H9 (cell line): Measurements from ENCODE around the gene ALOX5. TPM values are rescaled to one million over a fixed set of nuclear protein-coding genes. Genes with fewer than 3 reads are reported as not detected.

Source experiments
- DNase-seq: peaks from one replicate; pipeline ENCODE4 v3.0.0-alpha.2; 2017
- H2AFZ ChIP-seq: one replicate; pipeline ENCODE4 v1.6.1; 2013; ENCODE audit warnings: mild to moderate bottlenecking, low read length, control low read depth, moderate library complexity
- H2AK5ac ChIP-seq: 2 replicates; pipeline ENCODE4 v1.6.1; 2013; ENCODE audit warnings: low read length, control low read depth, mixed read lengths; ENCODE audit not compliant: insufficient read length
- H2BK120ac ChIP-seq: one replicate; pipeline ENCODE4 v1.6.1; 2013; ENCODE audit warnings: low read depth, mild to moderate bottlenecking, low read length, control low read depth, inconsistent platforms; ENCODE audit not compliant: poor library complexity, severe bottlenecking
- H2BK12ac ChIP-seq: 2 replicates; pipeline ENCODE4 v1.6.1; 2013; ENCODE audit warnings: low read length, control low read depth, mixed read lengths, low read depth; ENCODE audit not compliant: insufficient read length
- H2BK15ac ChIP-seq: 2 replicates; pipeline ENCODE4 v1.6.1; 2013; ENCODE audit warnings: low read depth, low read length, control low read depth
- H2BK20ac ChIP-seq: one replicate; pipeline ENCODE4 v1.6.1; 2013; ENCODE audit warnings: low read depth, mild to moderate bottlenecking, low read length, control low read depth, inconsistent platforms; ENCODE audit not compliant: poor library complexity, severe bottlenecking
- H2BK5ac ChIP-seq: 2 replicates; pipeline ENCODE4 v1.6.1; 2013; ENCODE audit warnings: low read length, control low read depth, mixed read lengths; ENCODE audit not compliant: insufficient read length
- H3K14ac ChIP-seq: 2 replicates; pipeline ENCODE4 v1.6.1; 2013; ENCODE audit warnings: low read length, control low read depth; ENCODE audit not compliant: insufficient read depth
- H3K18ac ChIP-seq: 2 replicates; pipeline ENCODE4 v1.6.1; 2013; ENCODE audit warnings: low read depth, mild to moderate bottlenecking, mixed read lengths, low read length, control low read depth; ENCODE audit not compliant: insufficient read length
- H3K23ac ChIP-seq: 2 replicates; pipeline ENCODE4 v1.6.1; 2013; ENCODE audit warnings: low read length, control low read depth, mixed read lengths, low read depth; ENCODE audit not compliant: insufficient read length
- H3K23me2 ChIP-seq: 2 replicates; pipeline ENCODE4 v1.6.1; 2013; ENCODE audit warnings: low read depth, mild to moderate bottlenecking, mixed read lengths, low read length, control low read depth; ENCODE audit not compliant: insufficient read length, poor library complexity, severe bottlenecking
- H3K27ac ChIP-seq: 2 replicates; pipeline ENCODE4 v1.5.1; 2013; ENCODE audit warnings: low read length, control low read depth, mixed read lengths, low read depth; ENCODE audit not compliant: insufficient read length
- H3K27me3 ChIP-seq: 2 replicates; pipeline ENCODE4 v1.6.1; 2013; ENCODE audit warnings: low read length, control low read depth, inconsistent platforms; ENCODE audit not compliant: insufficient read depth
- H3K4ac ChIP-seq: 2 replicates; pipeline ENCODE4 v1.6.1; 2013; ENCODE audit warnings: low read depth, mild to moderate bottlenecking, control low read depth, inconsistent platforms, low read length, moderate library complexity
- H3K4me1 ChIP-seq: 2 replicates; pipeline ENCODE4 v1.6.1; 2013; ENCODE audit warnings: low read length, control low read depth, inconsistent platforms; ENCODE audit not compliant: insufficient read depth
- H3K4me2 ChIP-seq: 2 replicates; pipeline ENCODE4 v1.6.1; 2013; ENCODE audit warnings: low read length, control low read depth, mixed read lengths; ENCODE audit not compliant: insufficient read length, insufficient read depth
- H3K56ac ChIP-seq: 2 replicates; pipeline ENCODE4 v1.6.1; 2013; ENCODE audit warnings: low read depth, mild to moderate bottlenecking, mixed read lengths, low read length, control low read depth; ENCODE audit not compliant: insufficient read length
- H3K79me1 ChIP-seq: 2 replicates; pipeline ENCODE4 v1.6.1; 2013; ENCODE audit warnings: low read depth, mild to moderate bottlenecking, moderate library complexity, low read length, control low read depth, inconsistent platforms; ENCODE audit not compliant: insufficient read depth, poor library complexity, severe bottlenecking
- H3K79me2 ChIP-seq: 2 replicates; pipeline ENCODE4 v1.6.1; 2013; ENCODE audit warnings: low read length, control low read depth, inconsistent platforms; ENCODE audit not compliant: insufficient read depth
- H3K9ac ChIP-seq: 2 replicates; pipeline ENCODE4 v1.6.1; 2013; ENCODE audit warnings: low read length, control low read depth, mixed read lengths; ENCODE audit not compliant: insufficient read length; ENCODE audit errors: extremely low read depth
- H3K9me3 ChIP-seq: one replicate; pipeline ENCODE4 v1.6.1; 2013; ENCODE audit warnings: low read depth, low read length, inconsistent platforms; ENCODE audit not compliant: control insufficient read depth
- H3T11ph ChIP-seq: one replicate; pipeline ENCODE4 v1.6.1; 2013; ENCODE audit warnings: mild to moderate bottlenecking, low read length, control low read depth, inconsistent platforms
- H4K20me1 ChIP-seq: one replicate; pipeline ENCODE4 v1.6.1; 2013; ENCODE audit not compliant: control insufficient read depth, insufficient read length, insufficient read depth
- H4K5ac ChIP-seq: 2 replicates; pipeline ENCODE4 v1.6.1; 2013; ENCODE audit warnings: low read depth, mild to moderate bottlenecking, mixed read lengths, low read length, control low read depth; ENCODE audit not compliant: insufficient read length
- H4K8ac ChIP-seq: replicated peaks from 2 replicates; pipeline ENCODE4 v1.6.1; 2013; ENCODE audit warnings: low read length, control low read depth, mixed read lengths, low read depth; ENCODE audit not compliant: insufficient read length
- H4K91ac ChIP-seq: 2 replicates; pipeline ENCODE4 v1.6.1; 2013; ENCODE audit warnings: low read depth, mild to moderate bottlenecking, moderate library complexity, mixed read lengths, low read length, control low read depth; ENCODE audit not compliant: insufficient read length
- H3K27ac Mint-ChIP-seq, 3 experiments: 2 replicates in 2 of 3; 3 replicates in 1 of 3; pipeline ENCODE4 v1.8.0; 2020 to 2021; ENCODE audit warnings: mixed read lengths in 3 of 3, mild to moderate bottlenecking in 1 of 3, moderate library complexity in 1 of 3
- H3K27me3 Mint-ChIP-seq: 2 replicates; pipeline ENCODE4 v1.8.0; 2021; ENCODE audit warnings: low read depth, mild to moderate bottlenecking, moderate library complexity, mixed read lengths
- H3K36me3 Mint-ChIP-seq, 3 experiments: 2 replicates in 2 of 3; 3 replicates in 1 of 3; pipeline ENCODE4 v1.8.0; 2020 to 2021; ENCODE audit warnings: low read depth in 3 of 3, mixed read lengths in 3 of 3; ENCODE audit not compliant: insufficient read depth in 1 of 3
- H3K4me1 Mint-ChIP-seq, 2 experiments: 2 replicates each; pipeline ENCODE4 v1.8.0; 2020; ENCODE audit warnings: mixed read lengths in 2 of 2
- H3K4me3 Mint-ChIP-seq, 2 experiments: 2 replicates in 1 of 2; 3 replicates in 1 of 2; pipeline ENCODE4 v1.8.0; 2020 to 2021; ENCODE audit warnings: mild to moderate bottlenecking in 2 of 2, mixed read lengths in 2 of 2, moderate library complexity in 1 of 2
- H3K9me3 Mint-ChIP-seq, 2 experiments: 2 replicates in 1 of 2; 3 replicates in 1 of 2; pipeline ENCODE4 v1.8.0; 2020; ENCODE audit warnings: mild to moderate bottlenecking in 2 of 2, mixed read lengths in 2 of 2, moderate library complexity in 1 of 2
- WGBS: extraction: QIAGEN DNeasy Blood & Tissue Kit; methylation state at CpG from one replicate; pipeline ENCODE4 v1.1.7; 2013; ENCODE audit warnings: missing lambda C conversion rate, low lambda C conversion rate, mixed read lengths; ENCODE audit not compliant: insufficient read length; ENCODE audit errors: extremely low coverage; 5-methylcytosine and 5-hydroxymethylcytosine counted together
- total RNA-seq: library from RNA; stranded (reverse); gene quantifications from 2 replicates; pipeline ENCODE4 v1.2.1, GENCODE V29; 2021
- TF ChIP-seq, protein P1 (sequence below): fragments of 200-600 bp; sonication (generic); conservative IDR thresholded peaks from 3 replicates; pipeline ENCODE4 v1.8.0; 2021; ENCODE audit warnings: antibody characterized with exemption, mild to moderate bottlenecking

ALOX5 gene
- total RNA-seq, 1 experiment from 2014 or later: 3.7 TPM

DNA sequence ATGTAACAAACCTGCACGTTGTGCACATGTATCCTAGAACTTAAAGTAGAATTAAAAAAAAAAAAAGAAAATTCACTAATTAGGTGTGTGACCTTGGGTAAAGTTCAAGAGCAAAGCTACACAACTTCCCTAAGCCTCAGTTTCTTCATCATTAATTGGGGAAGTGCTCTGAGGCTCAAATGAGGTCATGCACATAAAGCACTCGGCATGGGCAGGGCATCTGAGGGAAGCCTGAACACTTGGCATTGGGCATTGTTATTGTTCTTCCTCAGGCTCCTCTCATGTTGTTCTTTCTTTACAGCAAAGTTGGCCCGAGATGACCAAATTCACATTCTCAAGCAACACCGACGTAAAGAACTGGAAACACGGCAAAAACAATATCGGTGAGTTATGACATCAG, 21.5 kb downstream of the ALOX5 start:
- Histone ChIP-seq H3K4me1 (no peaks in the 10 kb centered on the region), H3K79me1 (no peaks in the 10 kb centered on the region), H3T11ph (no peak overlapping the region), H3K4me2 (no peak overlapping the region), H3K9me3 (no peaks in the 10 kb centered on the region), H3K18ac (no peak overlapping the region), H3K23ac (no peak overlapping the region), H3K9ac (no peak overlapping the region), H3K56ac (no peak overlapping the region), H2BK15ac (no peak overlapping the region), H4K20me1 (no peaks in the 10 kb centered on the region), H4K5ac (no peak overlapping the region), H2AK5ac (no peak overlapping the region), H3K4ac (no peak overlapping the region), H2AFZ (no peak overlapping the region), H3K14ac (no peak overlapping the region), H3K23me2 (no peaks in the 10 kb centered on the region), H2BK20ac (no peak overlapping the region), H4K8ac (no peak overlapping the region), H3K27me3 (no peaks in the 10 kb centered on the region), H4K91ac (no peak overlapping the region), H2BK12ac (no peak overlapping the region), H3K27ac (no peak overlapping the region), H2BK120ac (no peak overlapping the region), H3K79me2 (no peaks in the 10 kb centered on the region), H2BK5ac (no peak overlapping the region)
- Mint-ChIP-seq H3K4me1 (no peaks in the 10 kb centered on the region), H3K27me3 (peaks cover 10% of the 10 kb centered on the region), H3K4me3 (no peak overlapping the region), H3K27ac (no peak overlapping the region), H3K9me3 (peaks cover 25 to 29% of the 10 kb centered on the region in 2 experiments), H3K36me3 (peaks cover 8 to 21% (median 14%) of the 10 kb centered on the region in 3 experiments; a peak in 6 of 7 replicates)
- no peak for DNase-seq
- WGBS: no CpG with 5 or more reads among the region's 7 CpGs
- TF ChIP-seq, protein P1, sequence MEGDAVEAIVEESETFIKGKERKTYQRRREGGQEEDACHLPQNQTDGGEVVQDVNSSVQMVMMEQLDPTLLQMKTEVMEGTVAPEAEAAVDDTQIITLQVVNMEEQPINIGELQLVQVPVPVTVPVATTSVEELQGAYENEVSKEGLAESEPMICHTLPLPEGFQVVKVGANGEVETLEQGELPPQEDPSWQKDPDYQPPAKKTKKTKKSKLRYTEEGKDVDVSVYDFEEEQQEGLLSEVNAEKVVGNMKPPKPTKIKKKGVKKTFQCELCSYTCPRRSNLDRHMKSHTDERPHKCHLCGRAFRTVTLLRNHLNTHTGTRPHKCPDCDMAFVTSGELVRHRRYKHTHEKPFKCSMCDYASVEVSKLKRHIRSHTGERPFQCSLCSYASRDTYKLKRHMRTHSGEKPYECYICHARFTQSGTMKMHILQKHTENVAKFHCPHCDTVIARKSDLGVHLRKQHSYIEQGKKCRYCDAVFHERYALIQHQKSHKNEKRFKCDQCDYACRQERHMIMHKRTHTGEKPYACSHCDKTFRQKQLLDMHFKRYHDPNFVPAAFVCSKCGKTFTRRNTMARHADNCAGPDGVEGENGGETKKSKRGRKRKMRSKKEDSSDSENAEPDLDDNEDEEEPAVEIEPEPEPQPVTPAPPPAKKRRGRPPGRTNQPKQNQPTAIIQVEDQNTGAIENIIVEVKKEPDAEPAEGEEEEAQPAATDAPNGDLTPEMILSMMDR: no peak
